Fibroblast of skin of scalp (primary cell): ENCODE measurements around the gene WFDC11. TPM values are rescaled to one million over a fixed set of nuclear protein-coding genes. Genes with fewer than 3 reads are reported as not detected.
"Not testable (repeated sequence)": the region's sequence is repeated elsewhere in the genome, so short reads cannot be mapped to it uniquely, and the experiment has no call there.

Source experiments
- DNase-seq: peaks from one replicate; pipeline ENCODE4 v3.0.0-alpha.2; 2013
- polyA plus RNA-seq, 2 experiments: library from polyadenylated mRNA; unstranded; fragments of 120-200 nt; gene quantifications; one replicate each; pipeline ENCODE4 v1.2.1, GENCODE V29; 2013; ENCODE audit not compliant: insufficient read length in 2 of 2

WFDC11 gene
- polyA plus RNA-seq (2013, experiment 1 of 2; ENCODE audit: insufficient read length), result not detected
- polyA plus RNA-seq (2013, experiment 2 of 2; ENCODE audit: insufficient read length), result not detected

DNA sequence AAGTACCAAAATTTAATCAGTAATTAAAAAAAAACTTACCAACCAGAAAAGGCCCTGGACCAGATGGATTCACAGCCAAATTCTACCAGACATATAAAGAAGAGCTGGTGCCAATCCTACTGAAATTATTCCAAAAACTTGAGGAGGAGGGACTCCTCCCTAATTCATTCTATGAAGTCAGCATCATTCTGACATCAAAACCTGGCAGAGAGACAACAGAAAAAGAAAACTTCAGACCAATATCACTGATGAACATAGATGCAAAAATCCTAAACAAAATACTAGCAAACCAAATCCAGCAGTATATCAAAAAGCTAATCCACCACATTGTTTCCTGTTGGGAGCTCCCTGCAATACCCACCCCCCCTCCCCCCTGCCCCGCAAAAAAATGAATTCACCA, at the start of gene WFDC11:
TSS of gene WFDC11 (minus strand) at position 101 of the 400 bp plus-strand sequence. CDS start 19,639 bp downstream, outside the sequence.
- DNase-seq, result no peak

DNA sequence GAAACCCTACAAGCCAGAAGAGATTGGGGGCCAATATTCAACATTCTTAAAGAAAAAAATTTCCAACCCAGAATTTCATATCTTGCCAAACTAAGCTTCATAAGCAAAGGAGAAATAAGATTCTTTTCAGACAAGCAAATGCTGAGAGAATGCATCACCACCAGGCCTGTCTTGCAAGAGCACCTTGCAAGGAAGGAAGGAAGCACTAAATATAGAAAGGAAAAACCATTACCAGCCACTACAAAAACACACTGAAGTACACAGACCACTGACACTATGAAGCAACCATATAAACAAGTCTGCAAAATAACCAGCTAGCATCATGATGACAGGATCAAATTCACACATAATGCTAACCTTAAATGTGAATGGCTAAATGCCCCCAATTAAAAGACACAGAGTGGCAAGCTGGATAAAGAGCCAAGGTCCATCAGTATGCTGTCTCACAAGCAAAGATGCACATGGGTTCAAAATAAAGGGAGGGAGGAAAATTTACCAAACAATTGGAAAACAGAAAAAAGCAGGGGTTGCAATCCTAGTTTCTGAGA, 46.2 kb upstream of the WFDC11 start:
- not testable (repeated sequence) for DNase-seq

DNA sequence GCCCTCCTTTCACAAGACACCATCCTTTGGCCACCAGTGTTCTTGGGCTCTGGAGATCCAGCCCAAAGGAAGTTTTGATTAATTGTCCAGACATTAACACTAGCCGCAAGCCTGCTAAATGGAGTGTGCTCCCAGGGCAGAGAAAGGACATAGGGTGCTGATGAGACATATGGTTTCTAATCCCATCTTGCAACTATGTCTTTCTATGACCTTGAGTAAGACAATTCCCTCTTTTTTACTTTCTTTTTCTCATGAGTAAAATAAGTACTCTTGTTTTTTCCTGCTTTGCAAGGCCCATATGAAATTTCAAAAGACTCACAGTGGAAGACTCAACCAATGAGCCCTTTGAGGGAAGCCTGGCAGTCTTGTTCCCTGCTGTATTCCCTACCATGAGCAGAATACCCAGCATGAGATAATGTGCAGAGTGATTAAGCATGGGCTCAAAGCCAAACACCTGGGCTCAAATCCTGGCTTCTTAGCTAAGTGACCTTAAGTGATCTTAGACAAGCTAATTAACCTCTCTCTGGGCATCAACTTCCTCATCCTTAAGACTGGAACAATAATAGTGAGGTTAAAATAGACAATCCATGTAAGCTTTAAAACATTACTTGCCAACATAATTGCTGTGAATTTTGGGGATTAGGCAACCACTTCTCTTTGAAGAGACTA, 35.1 kb upstream of the WFDC11 start, which contains the start of gene WFDC10B:
TSS of gene WFDC10B (minus strand) at position 51 of the 669 bp plus-strand sequence. CDS start 19,027 bp downstream, outside the sequence.
- DNase-seq, result no peak

DNA sequence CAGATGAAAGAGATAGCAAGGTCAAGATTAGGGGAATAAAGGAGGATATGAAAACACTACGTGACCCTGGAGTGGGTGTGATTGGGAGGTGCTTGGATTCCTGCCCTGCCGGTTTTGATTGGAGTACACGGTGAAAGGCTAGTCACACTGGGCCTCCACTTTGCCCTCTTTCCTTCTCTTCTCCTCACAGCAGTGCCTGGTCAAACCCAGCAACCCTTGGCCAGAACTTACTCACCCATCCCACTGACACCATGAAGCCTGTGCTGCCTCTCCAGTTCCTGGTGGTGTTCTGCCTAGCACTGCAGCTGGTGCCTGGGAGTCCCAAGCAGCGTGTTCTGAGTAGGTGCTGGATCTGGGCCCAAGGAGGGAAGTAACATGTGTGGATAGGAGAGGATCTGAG, 31.8 kb upstream of the WFDC11 start, which contains the start of gene WFDC13:
TSS of gene WFDC13 (plus strand) at position 166 of the 400 bp plus-strand sequence. CDS start at position 252, 86 bp downstream.
- DNase-seq, result no peak

DNA sequence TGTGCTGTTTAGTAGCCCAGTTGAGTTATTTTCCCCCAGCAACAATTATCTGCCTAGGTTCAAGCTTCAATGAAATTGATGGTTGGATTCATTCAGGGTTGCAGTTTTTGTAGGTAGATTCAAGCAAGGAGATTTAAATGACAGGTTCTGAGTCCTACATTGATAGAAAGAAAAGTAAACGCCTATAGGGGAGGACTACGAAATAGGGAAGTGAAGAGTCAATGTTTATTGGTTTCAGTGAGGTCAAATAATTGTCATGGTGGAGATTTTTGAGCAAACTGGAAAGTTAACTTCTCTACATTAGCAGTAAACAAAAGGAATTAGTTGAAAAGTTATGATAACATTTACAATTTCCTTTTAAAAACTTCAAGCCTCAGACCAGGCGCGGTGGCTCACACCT, 31.1 kb upstream of the WFDC11 start:
- no peak for DNase-seq

DNA sequence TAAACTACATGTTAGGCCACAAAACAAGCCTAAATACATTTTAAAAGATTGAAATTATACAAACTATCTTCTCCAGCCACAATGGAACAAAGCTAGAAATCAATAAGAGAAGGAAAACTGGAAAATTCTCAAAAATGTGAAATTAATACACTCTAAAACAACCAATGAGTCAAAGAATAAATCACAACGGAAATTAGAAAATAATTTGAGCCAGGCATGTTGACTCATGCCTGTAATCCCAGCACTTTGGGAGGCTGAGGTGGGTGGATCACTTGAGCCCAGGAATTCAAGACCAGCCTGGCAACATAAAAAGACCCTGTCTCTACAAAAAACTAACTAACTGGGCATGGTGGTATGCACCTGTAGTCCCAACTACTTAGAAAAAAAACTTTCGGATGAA, 25.5 kb upstream of the WFDC11 start:
- DNase-seq, result no peak

DNA sequence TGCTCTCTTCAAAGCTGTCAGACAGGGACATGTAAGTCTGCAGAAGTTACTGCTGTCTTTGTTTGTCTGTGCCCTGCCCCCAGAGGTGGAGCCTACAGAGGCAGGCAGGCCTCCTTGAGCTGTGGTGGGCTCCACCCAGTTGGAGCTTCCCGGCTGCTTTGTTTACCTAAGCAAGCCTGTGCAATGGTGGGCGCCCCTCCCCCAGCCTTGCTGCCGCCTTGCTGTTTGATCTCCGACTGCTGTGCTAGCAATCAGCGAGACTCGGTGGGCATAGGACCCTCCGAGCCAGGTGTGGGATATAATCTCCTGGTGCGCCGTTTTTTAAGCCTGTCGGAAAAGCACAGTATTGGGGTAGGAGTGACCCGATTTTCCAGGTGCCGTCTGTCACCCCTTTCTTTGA, 23.3 kb upstream of the WFDC11 start:
- not testable (repeated sequence) for DNase-seq

DNA sequence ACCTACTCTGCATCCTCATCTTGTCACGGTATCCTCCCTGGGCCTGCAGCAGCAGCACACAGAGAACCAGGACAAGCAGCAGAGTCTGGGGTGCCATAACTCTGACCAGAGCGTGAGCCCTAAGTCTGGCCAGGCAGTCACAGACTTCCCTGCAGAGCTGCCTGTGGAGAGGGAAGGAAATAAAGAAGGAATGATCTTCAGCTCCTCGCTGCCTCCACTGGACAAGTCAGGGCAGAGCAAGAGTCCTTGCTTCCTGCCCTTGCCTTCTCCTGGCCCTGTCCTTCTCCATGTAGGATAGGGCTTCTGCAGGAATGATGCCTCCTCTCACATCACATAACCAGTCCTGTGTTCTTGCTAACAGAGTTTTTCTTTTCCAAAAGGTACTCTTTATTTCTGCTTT, 15.9 kb upstream of the WFDC11 start:
- DNase-seq, result no peak

DNA sequence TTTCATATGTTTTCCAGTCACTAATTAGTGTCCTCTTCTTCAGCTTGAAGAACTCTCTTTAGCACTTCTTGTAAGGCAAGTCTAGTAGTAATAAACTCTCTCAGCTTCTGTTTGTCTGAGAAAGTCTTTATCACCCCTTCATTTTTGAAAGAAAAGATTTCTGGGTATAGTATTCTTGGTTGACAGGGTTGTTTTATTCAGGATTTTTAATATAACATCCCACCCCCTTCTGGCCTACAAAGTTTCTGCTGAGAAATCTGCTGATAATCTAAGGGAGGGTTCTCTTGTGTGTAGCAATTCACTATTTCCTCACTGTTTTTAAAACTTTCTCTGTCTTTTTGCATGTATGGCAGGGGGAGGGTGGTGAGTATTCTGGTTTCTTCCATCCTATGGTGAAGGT, 9.6 kb upstream of the WFDC11 start:
- no peak for DNase-seq

DNA sequence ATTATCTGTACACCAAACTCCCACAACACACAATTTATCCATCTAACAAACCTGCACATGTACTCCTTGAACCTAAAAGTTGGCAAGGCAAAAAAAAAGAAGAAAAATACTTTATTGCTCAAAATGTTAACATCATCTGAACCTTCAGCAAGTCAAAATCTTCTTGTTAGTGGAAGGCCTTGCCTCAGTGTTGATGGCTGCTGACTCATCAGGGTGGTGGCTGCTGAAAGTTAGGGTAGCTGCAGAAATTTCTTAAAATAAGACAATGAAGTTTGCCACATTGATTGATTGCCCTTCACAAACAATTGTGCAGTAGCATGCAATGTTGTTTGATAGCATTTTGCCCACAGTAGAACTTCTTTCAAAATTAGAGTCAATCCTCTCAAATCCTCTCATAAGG, 2.7 kb upstream of the WFDC11 start:
- no peak for DNase-seq

DNA sequence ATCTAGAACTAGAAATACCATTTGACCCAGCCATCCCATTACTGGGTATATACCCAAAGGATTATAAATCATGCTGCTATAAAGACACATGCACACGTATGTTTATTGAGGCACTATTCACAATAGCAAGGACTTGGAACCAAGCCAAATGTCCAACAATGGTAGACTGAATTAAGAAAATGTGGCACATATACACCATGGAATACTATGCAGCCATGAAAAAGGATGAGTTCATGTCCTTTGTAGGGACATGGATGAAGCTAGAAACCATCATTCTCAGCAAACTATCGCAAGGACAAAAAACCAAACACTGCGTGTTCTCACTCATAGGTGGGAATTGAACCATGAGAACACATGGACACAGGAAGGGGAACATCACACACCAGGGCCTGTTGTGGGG, 13.0 kb downstream of the WFDC11 start:
- DNase-seq, result not testable (repeated sequence)

DNA sequence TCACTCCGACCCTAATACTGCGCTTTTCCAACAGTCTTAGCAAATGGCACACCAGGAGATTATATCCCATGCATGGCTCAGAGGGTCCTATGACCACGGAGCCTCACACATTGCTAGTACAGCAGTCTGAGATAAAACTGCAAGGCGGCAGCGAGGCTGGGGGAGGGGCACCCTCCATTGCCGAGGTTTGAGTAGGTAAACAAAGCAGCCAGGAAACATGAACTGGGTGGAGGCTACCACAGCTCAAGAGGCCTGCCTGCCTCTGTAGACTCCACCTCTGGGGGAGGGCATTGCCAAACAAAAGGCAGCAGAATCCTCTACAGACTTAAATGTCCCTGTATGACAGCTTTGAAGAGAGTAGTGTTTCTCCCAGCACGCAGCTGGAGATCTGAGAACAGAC, 18.3 kb downstream of the WFDC11 start:
- DNase-seq, result not testable (repeated sequence)

DNA sequence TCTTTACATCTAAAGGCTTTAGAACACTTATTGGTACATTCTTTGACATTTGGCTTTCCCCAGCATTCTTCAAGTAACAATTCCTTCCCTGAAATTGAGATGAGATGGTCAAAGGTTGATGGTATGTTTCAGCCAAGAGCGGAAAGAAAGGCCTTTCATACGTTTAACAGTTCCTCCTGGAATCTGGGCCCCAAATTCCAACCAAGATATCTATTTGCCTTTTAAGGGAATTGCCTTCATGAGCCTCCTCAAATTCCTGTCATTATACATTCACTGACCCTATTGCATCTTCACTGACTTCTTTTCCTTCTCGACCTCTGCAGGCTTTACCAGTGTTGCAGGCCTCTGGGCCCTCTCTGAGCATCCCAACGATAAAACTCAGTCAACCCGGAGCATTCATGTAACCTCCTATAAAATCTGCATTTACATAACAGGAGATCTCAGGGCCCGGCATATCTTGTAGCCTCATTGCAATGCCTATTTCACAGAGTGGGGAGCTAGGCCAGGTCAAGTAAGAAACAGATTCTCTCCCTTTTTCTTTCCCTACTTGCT, 20.7 kb downstream of the WFDC11 start:
- DNase-seq, result no peak

DNA sequence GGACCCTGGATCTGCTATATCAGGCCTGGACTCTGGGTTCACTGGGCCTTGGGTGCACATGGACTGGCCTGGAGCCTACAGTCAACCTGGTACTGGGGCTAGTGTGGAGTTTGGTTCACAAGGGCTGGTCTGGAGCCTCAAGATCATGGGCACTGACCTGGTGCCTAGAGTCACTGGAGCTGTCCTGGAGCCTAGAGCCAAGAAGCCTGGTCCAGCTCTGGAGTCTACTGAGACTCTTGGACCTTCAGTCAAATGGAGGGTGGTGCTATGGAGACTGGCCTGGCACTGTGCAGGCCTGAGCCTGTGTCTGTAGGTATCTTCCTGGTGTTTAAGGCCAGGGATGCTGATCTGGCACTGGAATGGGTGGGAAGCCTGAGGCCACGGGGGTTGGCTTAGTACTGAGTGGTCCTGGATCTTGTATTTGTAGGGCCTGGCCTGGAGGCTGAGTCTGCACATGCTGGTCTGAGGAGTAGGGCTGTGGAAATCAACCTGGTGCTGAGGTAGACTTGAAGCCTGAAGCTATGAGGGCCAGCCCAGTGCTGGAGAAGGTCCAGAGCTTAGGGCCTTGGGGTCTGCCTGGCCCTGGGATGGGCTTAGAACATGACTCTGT, 22.5 kb downstream of the WFDC11 start:
- DNase-seq, result no peak

DNA sequence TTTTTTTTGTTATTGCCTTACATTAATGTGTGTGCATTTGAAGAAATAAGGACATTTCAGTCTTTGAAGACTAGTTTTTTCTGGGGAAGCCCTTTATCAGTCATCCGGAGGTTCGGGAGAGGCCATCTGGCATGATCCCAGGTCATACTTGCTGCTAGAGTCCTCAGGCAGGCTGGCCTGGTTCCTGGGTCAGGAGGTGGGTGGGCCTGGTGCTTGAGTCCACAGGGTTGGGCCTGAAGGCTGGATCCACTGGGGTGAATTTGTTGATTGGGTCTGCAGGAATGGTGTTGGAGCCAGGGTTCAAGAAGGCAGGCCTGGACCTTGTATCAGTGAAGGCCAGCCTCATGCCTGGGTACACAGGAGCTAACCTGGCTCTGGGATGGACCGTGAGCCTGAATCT, 23.2 kb downstream of the WFDC11 start:
- DNase-seq, result no peak

DNA sequence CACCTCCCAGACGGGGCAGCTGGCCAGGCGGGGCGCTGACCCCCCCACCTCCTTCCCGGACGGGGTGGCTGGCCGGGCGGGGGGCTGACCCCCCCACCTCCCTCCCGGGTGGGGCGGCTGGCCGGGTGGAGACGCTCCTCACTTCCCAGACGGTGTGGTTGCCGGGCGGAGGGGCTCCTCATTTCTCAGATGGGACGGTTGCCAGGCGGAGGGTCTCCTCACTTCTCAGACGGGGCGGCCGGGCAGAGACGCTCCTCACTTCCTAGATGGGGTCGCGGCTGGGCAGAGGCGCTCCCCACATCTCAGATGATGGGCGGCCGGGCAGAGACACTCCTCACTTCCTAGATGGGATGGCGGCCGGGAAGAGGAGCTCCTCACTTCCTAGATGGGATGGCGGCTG, 24.2 kb downstream of the WFDC11 start:
- not testable (repeated sequence) for DNase-seq

DNA sequence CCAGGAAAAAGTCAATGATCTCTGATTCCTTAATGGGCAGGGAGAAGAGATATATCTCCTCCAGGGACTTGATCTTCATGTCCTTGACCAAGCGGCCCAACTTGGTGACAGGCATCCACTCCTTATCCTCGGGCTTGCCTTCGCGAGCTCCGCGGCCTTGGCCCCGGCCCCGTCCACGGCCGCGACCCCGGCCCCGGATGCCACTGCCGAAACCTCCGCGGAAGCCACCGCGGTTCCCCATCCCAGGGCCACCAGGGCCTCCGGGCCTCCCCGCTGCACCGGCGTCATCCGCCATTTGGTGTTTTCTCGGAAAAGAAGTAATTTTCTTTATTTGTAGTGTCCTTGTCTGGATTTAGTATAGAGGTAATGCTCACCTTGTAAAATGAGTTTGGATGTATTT, 29.0 kb downstream of the WFDC11 start:
- DNase-seq, result not testable (repeated sequence)

DNA sequence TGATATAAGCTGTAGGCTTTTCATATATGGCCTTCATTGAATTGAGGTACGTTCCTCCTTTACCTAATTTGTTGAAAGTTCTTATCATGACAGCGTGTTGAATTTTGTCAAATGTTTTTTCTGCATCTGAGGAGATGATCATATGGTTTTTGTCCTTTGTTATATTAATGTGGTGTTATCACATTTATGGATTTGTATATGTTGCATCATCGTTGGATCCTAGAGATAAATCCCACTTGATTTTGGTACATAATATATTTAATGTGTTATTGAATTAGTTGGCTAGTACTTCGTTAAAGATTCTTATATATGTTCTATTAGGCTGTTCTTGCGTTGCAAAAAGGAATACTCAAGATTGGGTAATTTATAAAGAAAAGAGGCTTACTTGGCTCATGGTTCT, 30.4 kb downstream of the WFDC11 start:
- no peak for DNase-seq

DNA sequence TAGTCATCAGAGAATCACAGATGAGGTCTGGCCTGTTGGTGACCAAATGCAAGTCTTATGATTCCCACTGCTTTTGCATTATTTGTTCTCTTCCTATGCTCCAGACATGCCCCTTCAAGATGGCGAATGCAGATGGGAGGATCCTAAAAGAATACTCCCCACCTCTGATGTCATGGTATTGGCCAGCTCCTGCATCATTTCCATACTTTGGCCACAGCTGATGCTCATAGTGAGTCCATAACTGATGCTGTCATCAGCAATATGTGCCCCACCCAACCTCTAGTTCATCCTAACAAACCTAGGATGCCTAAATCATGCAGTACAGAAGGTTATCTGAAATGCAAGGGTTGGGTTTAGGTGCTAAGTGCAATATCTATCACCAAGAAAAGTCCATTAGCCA, 33.5 kb downstream of the WFDC11 start:
- DNase-seq, result no peak

DNA sequence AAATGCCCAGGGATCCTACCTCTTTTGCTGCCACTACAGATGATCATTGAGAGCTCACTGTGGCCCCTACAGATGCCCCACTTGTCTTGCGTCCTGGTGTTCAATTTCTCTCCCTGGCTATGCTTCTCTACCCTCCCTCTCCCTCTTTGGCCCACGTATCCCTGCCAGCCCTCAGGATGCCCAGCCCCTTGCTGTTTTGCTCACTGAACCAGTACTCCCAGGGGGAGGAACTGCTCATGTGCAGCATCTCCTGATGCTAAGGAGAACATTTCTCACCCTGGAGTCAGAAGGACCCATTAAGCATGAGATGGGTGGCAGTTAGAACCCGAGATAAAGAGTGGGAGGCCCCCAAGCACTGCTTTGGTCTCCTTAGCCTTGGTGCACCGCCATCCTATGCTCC, 38.9 kb downstream of the WFDC11 start, which contains the start of gene WFDC9:
TSS of gene WFDC9 (minus strand) at position 101 of the 400 bp plus-strand sequence. CDS start 21,103 bp downstream, outside the sequence.
- no peak for DNase-seq

DNA sequence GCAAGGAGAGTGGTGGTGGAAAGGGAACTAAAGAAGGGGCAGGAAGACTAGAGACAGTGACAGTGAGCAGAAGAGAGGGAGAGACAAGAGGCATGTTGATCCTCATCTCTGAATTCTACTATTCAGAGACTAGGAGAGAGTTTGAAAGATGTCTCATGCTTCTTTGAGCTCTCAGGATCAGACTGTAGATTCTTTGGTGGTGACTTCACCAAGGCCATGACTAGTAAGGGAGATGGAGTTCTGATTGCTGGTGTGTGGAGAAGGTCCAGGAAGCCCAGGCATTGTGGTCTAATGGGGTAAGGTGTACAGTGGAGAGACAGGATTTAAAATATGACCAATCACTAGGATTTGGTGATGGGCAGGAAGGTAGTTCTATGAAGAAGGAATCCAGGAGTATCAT, 39.7 kb downstream of the WFDC11 start:
- peak; percentile 1 for DNase-seq

DNA sequence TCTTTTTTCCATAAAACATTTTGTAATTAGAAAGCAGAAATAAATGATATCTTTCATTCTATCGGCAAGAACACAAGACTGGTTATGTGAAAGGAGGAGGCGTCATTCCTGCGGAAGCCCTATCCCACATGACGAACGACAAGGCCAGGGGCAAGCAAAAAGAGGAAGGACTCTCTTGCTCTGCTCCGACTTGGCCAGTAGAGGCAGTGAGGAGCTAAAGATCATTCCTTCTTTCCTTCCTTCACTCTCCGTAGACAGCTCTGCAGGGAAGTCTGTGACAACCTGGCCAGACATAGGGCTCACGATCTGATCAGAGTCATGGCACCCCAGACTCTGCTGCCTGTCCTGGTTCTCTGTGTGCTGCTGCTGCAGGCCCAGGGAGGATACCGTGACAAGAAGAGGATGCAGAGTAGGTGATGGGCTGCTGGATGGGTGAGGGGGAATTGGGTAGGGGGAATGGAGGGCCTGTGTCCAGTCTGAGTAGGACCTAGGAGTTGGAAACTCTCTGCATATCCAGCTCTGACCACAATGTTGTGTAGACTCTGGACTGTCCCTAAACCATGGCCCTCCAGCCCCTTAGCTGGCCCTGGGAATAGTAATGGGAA, 40.4 kb downstream of the WFDC11 start, which contains the start of gene WFDC10A:
TSS of gene WFDC10A (plus strand) at position 244 of the 605 bp plus-strand sequence. CDS start at position 319, 75 bp downstream.
- peak; percentile 49 for DNase-seq

DNA sequence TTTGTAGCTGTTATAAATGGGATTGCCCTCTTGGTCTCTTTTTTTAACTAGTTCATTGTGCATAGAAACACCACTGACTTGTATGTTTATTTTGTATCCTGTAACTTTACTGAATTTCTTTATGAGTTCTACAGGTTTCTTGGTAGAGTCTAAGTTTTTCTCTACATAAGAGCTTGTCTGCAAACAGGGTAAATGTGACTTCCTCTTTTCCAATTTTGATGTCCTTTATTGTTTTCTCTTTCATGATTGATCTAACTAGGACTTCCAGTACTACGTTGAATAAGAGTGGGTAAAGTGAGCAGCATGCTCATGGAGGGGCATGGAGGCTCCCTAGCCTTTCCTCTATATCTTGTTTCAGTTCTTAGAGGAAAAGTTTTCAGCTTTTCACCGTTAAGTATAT, 43.5 kb downstream of the WFDC11 start:
- no peak for DNase-seq
